PC-9 (cell line): Measurements from ENCODE around the gene PPP2R3A. TPM values are rescaled to one million over a fixed set of nuclear protein-coding genes. Genes with fewer than 3 reads are reported as not detected.

ENCODE experiments used
- BruUV-seq: library from RNA; stranded (reverse); fragments of 400-500 nt; replicated peaks from 2 replicates; lab custom pipeline; 2021; lab: Mats Ljungman, UMichigan
- CTCF ChIA-PET: fragments of 300-600 bp; sonication (Branson Sonifier 250); formaldehyde crosslinking; loops from one replicate; lab custom pipeline; 2022; ENCODE audit warnings: antibody characterized with exemption; lab: Charles Lee
- POLR2A ChIA-PET: fragments of 300-600 bp; sonication (Branson Sonifier 250); formaldehyde crosslinking; loops from one replicate; lab custom pipeline; 2022; ENCODE audit warnings: antibody characterized with exemption; ENCODE audit not compliant: unreplicated experiment; lab: Charles Lee
- DNase-seq, 2 experiments: peaks; one replicate each; pipeline versions ENCODE4 v3.0.0 to v3.0.0-alpha.2; 2015 to 2022; ENCODE audit warnings: mixed read lengths in 1 of 2
- H2AFZ ChIP-seq: fragments of 200-600 bp; sonication (generic); 2 replicates; pipeline ENCODE4 v1.8.1; 2017; ENCODE audit warnings: antibody characterized with exemption
- H3F3A ChIP-seq: fragments of 200-600 bp; sonication (generic); 2 replicates; pipeline ENCODE4 v1.8.1; 2017; ENCODE audit warnings: antibody characterized with exemption, mild to moderate bottlenecking, low read depth; ENCODE audit not compliant: insufficient read depth
- H3K27ac ChIP-seq: fragments of 200-600 bp; sonication (generic); 2 replicates; pipeline ENCODE4 v1.6.1; 2016; ENCODE audit warnings: mixed run types
- H3K27me3 ChIP-seq: fragments of 200-600 bp; sonication (generic); 2 replicates; pipeline ENCODE4 v1.6.1; 2016; ENCODE audit warnings: low read depth, mixed run types; ENCODE audit not compliant: insufficient read depth
- H3K36me3 ChIP-seq: fragments of 200-600 bp; sonication (generic); 2 replicates; pipeline ENCODE4 v1.6.1; 2016; ENCODE audit warnings: low read depth, mixed run types
- H3K4me1 ChIP-seq: fragments of 200-600 bp; sonication (generic); replicated peaks from 2 replicates; pipeline ENCODE4 v1.6.1; 2016; ENCODE audit warnings: mixed run types; ENCODE audit not compliant: insufficient read depth
- H3K4me2 ChIP-seq: fragments of 200-600 bp; sonication (generic); 2 replicates; pipeline ENCODE4 v1.6.1; 2017; ENCODE audit warnings: mixed run types
- H3K4me3 ChIP-seq: fragments of 200-600 bp; sonication (generic); 2 replicates; pipeline ENCODE4 v1.6.1; 2016; ENCODE audit warnings: mixed run types
- H3K79me2 ChIP-seq: fragments of 200-600 bp; sonication (generic); 2 replicates; pipeline ENCODE4 v1.6.1; 2017; ENCODE audit warnings: low read depth, mixed run types
- H3K9me2 ChIP-seq: fragments of 200-600 bp; sonication (generic); 2 replicates; pipeline ENCODE4 v1.8.1; 2017; ENCODE audit warnings: mild to moderate bottlenecking; ENCODE audit not compliant: insufficient read depth
- H3K9me3 ChIP-seq: fragments of 200-600 bp; sonication (generic); 2 replicates; pipeline ENCODE4 v1.8.1; 2016; ENCODE audit warnings: low read depth; ENCODE audit not compliant: insufficient read depth
- H4K20me1 ChIP-seq: fragments of 200-600 bp; sonication (generic); 2 replicates; pipeline ENCODE4 v1.8.1; 2017; ENCODE audit not compliant: insufficient read depth
- EZH2 ChIP-seq: fragments of 200-600 bp; sonication (generic); IDR thresholded peaks from 2 replicates; pipeline ENCODE4 v1.8.0; 2017; ENCODE audit warnings: antibody characterized with exemption, low read depth
- intact Hi-C: fragments of 100-400 bp; cut with micrococcal nuclease; formaldehyde crosslinking; loops from one replicate; pipeline ENCODE4 v1.10.0; 2022; ENCODE audit not compliant: unreplicated experiment
- total RNA-seq: library from RNA; stranded (reverse); gene quantifications from 2 replicates; pipeline ENCODE4 v1.2.3, GENCODE V29; 2021
- TF ChIP-seq, protein P1 (sequence below): fragments of 200-600 bp; sonication (generic); conservative IDR thresholded peaks from 2 replicates; pipeline ENCODE4 v1.6.1; 2017; ENCODE audit warnings: mixed run types, antibody characterized with exemption, mild to moderate bottlenecking, moderate library complexity

Gene PPP2R3A
- total RNA-seq, 1 experiment from 2014 or later: 42.6 TPM

- CTCF ChIA-PET: no interaction called here
- H3K79me2 ChIP-seq: peaks cover 26% of the 10 kb centered on the region
- no TSS peak for BruUV-seq
Observed at GRCh38 chr3:135975053-135975452, 9.5 kb downstream of the PPP2R3A start.

GRCh38 chr3:135975536-135975935, 10.0 kb downstream of the PPP2R3A start:
- POLR2A ChIA-PET: no interaction called here

More at GRCh38 chr3:135975053-135975452, 9.5 kb downstream of the PPP2R3A start:
- intact Hi-C loops: no loop called here
- no peak overlapping the region for H3K4me3 ChIP-seq
- TF ChIP-seq EZH2: no peak
- TF ChIP-seq, protein P1, sequence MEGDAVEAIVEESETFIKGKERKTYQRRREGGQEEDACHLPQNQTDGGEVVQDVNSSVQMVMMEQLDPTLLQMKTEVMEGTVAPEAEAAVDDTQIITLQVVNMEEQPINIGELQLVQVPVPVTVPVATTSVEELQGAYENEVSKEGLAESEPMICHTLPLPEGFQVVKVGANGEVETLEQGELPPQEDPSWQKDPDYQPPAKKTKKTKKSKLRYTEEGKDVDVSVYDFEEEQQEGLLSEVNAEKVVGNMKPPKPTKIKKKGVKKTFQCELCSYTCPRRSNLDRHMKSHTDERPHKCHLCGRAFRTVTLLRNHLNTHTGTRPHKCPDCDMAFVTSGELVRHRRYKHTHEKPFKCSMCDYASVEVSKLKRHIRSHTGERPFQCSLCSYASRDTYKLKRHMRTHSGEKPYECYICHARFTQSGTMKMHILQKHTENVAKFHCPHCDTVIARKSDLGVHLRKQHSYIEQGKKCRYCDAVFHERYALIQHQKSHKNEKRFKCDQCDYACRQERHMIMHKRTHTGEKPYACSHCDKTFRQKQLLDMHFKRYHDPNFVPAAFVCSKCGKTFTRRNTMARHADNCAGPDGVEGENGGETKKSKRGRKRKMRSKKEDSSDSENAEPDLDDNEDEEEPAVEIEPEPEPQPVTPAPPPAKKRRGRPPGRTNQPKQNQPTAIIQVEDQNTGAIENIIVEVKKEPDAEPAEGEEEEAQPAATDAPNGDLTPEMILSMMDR: no peak
- H2AFZ ChIP-seq: no peak overlapping the region
- H4K20me1 ChIP-seq: no peaks in the 10 kb centered on the region
- H3K36me3 ChIP-seq: no peaks in the 10 kb centered on the region
- POLR2A ChIA-PET: no interaction called here
- no peaks in the 10 kb centered on the region for H3K27me3 ChIP-seq
- H3K4me1 ChIP-seq: peaks cover 6% of the 10 kb centered on the region
- DNase-seq: no peak
- H3K9me3 ChIP-seq: no peaks in the 10 kb centered on the region; the same call in 1 of the 2 replicates
- H3K27ac ChIP-seq: no peak overlapping the region
- no peaks in the 10 kb centered on the region for H3F3A ChIP-seq
- no peaks in the 10 kb centered on the region for H3K9me2 ChIP-seq
- no peak overlapping the region for H3K4me2 ChIP-seq

GRCh38 chr3:135980343-135980742, 14.8 kb downstream of the PPP2R3A start:
- Histone ChIP-seq H3K27ac (no peak overlapping the region), H2AFZ (no peak overlapping the region), H3K79me2 (peaks cover 5% of the 10 kb centered on the region), H4K20me1 (no peaks in the 10 kb centered on the region), H3K9me3 (no peaks in the 10 kb centered on the region), H3K4me2 (no peak overlapping the region), H3K4me1 (peaks cover 12% of the 10 kb centered on the region; the same call in 1 of the 2 replicates), H3K4me3 (no peak overlapping the region), H3K9me2 (no peaks in the 10 kb centered on the region), H3F3A (no peaks in the 10 kb centered on the region), H3K27me3 (no peaks in the 10 kb centered on the region), H3K36me3 (no peaks in the 10 kb centered on the region)
- TF ChIP-seq, protein P1: no peak
- no peak for TF ChIP-seq EZH2
- intact Hi-C loops: no loop called here
- ChIA-PET POLR2A (no interaction called here), CTCF (no interaction called here)
- BruUV-seq: no TSS peak
- DNase-seq: no peak

More at GRCh38 chr3:135975536-135975935, 10.0 kb downstream of the PPP2R3A start:
- intact Hi-C loops: no loop called here
- Histone ChIP-seq H3F3A (no peaks in the 10 kb centered on the region), H3K4me3 (no peak overlapping the region), H3K27me3 (no peaks in the 10 kb centered on the region), H3K36me3 (no peaks in the 10 kb centered on the region), H3K27ac (no peak overlapping the region), H3K4me1 (peaks cover 1% of the 10 kb centered on the region), H3K9me3 (no peaks in the 10 kb centered on the region), H3K79me2 (peaks cover 21% of the 10 kb centered on the region), H3K4me2 (no peak overlapping the region), H2AFZ (no peak overlapping the region), H4K20me1 (no peaks in the 10 kb centered on the region), H3K9me2 (no peaks in the 10 kb centered on the region)
- CTCF ChIA-PET: no interaction called here
- DNase-seq: no peak
- TF ChIP-seq EZH2: no peak
- TF ChIP-seq, protein P1: no peak
- BruUV-seq: no TSS peak
